GM06990 (cell line): ENCODE data around the gene KIF20A.

Experiments
- DNase-seq: peaks from one replicate; pipeline ENCODE4 v3.0.0-alpha.2; 2011; ENCODE audit not compliant: insufficient read length; ENCODE audit errors: extremely low read depth
- H3K27me3 ChIP-seq: replicated peaks from 2 replicates; pipeline ENCODE4 v1.6.0; 2011; ENCODE audit warnings: low read length; ENCODE audit not compliant: control insufficient read depth, insufficient read depth
- H3K36me3 ChIP-seq: 2 replicates; pipeline ENCODE4 v1.5.1; 2011; ENCODE audit warnings: low read length; ENCODE audit not compliant: control insufficient read depth, insufficient read depth
- H3K4me3 ChIP-seq: replicated peaks from 2 replicates; pipeline ENCODE4 v1.5.1; 2011; ENCODE audit warnings: low read depth, mild to moderate bottlenecking, control low read depth, low read length
- CTCF ChIP-seq: IDR thresholded peaks from 2 replicates; pipeline ENCODE4 v1.5.1; 2011; ENCODE audit warnings: low read length, control low read depth, mild to moderate bottlenecking, inconsistent platforms; ENCODE audit not compliant: insufficient read depth, poor library complexity, severe bottlenecking

The KIF20A gene

GRCh38 chr5:138159666-138160065, 19.2 kb upstream of the KIF20A start:
- Histone ChIP-seq H3K36me3 (peaks cover 27% of the 10 kb centered on the region), H3K4me3 (no peak overlapping the region), H3K27me3 (no peaks in the 10 kb centered on the region)
- TF ChIP-seq CTCF = no peak
- no peak for DNase-seq

- DNase-seq = no peak
- no peak overlapping the region for H3K4me3 ChIP-seq
- H3K27me3 ChIP-seq = no peaks in the 10 kb centered on the region
- TF ChIP-seq CTCF = no peak
- peaks cover 34% of the 10 kb centered on the region for H3K36me3 ChIP-seq
Measured at GRCh38 chr5:138160706-138161105, 18.2 kb upstream of the KIF20A start.

- peaks cover 40% of the 10 kb centered on the region for H3K36me3 ChIP-seq
- H3K4me3 ChIP-seq = no peak overlapping the region
- H3K27me3 ChIP-seq = no peaks in the 10 kb centered on the region
- TF ChIP-seq CTCF = no peak
- no peak for DNase-seq
Measured at GRCh38 chr5:138163721-138164120, 15.2 kb upstream of the KIF20A start.

- no peak for TF ChIP-seq CTCF
- no peak for DNase-seq
- Histone ChIP-seq H3K27me3 (no peaks in the 10 kb centered on the region), H3K4me3 (no peak overlapping the region), H3K36me3 (peaks cover 32% of the 10 kb centered on the region)
Measured at GRCh38 chr5:138169124-138169523, 9.8 kb upstream of the KIF20A start.

- H3K36me3 ChIP-seq = peaks cover 23% of the 10 kb centered on the region
Measured at GRCh38 chr5:138170299-138170698, 8.6 kb upstream of the KIF20A start.

More at GRCh38 chr5:138170299-138170698, 8.6 kb upstream of the KIF20A start:
- no peak for TF ChIP-seq CTCF
- DNase-seq = no peak
- H3K27me3 ChIP-seq = no peaks in the 10 kb centered on the region
- H3K4me3 ChIP-seq = no peak overlapping the region
